ENCODE results near the gene OR13C5. TPM values are rescaled to one million over a fixed set of nuclear protein-coding genes. Genes with fewer than 3 reads are reported as not detected.
"Not testable (repeated sequence)": the region's sequence is repeated elsewhere in the genome, so short reads cannot be mapped to it uniquely, and the experiment has no call there.

The OR13C5 gene
- total RNA-seq, 1 experiment from 2014 or later: not detected

DNA sequence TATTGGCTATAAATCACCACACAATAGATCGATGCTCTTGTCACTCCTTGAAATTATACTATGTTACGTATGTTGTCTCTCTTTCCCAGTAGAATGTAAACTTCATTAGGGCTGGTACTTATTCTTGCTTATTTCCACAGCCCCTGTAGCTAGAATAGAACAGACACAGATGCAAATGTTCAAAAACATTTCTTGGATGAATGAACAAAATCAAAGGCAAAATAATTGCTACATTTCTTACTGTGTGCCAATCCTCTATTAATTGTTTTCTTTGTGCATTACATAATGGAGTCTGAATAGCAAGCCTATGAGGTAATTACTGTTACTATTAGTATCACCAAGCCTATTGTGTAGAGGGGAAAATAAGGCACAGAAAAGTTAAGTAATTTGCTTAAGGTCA is 6.9 kb upstream of the OR13C5 start:
- H2AFZ ChIP-seq (ENCODE audit: low read length): no peak overlapping the region
- no peaks in the 10 kb centered on the region for H3K4me1 ChIP-seq (ENCODE audit: insufficient read depth, low read length)
- H3K79me1 ChIP-seq (ENCODE audit: insufficient read depth, low read depth, low read length, poor library complexity, severe bottlenecking): no peaks in the 10 kb centered on the region
- H2BK20ac ChIP-seq (ENCODE audit: low read depth, low read length, poor library complexity, severe bottlenecking): no peak overlapping the region
- no peak overlapping the region for H3K27ac ChIP-seq (ENCODE audit: insufficient read length, low read depth, low read length)
- no peak overlapping the region for H3K4me2 ChIP-seq (ENCODE audit: insufficient read depth, insufficient read length, low read length)
- H3K36me3 Mint-ChIP-seq (ENCODE audit: insufficient read depth in 1 of 3, low read depth in 3 of 3): no peaks in the 10 kb centered on the region
- no peaks in the 10 kb centered on the region for H3K9me3 Mint-ChIP-seq
- no peaks in the 10 kb centered on the region for H3K23me2 ChIP-seq (ENCODE audit: insufficient read length, low read depth, low read length, poor library complexity, severe bottlenecking)
- H3K27me3 Mint-ChIP-seq (ENCODE audit: low read depth): peaks cover 3% of the 10 kb centered on the region; the same call in 1 of the 2 replicates
- H3K23ac ChIP-seq (ENCODE audit: insufficient read length, low read depth, low read length): no peak overlapping the region
- no peak overlapping the region for H4K5ac ChIP-seq (ENCODE audit: insufficient read length, low read depth, low read length)
- no peak overlapping the region for H2BK120ac ChIP-seq (ENCODE audit: low read depth, low read length, poor library complexity, severe bottlenecking)
- TF ChIP-seq, protein P1, sequence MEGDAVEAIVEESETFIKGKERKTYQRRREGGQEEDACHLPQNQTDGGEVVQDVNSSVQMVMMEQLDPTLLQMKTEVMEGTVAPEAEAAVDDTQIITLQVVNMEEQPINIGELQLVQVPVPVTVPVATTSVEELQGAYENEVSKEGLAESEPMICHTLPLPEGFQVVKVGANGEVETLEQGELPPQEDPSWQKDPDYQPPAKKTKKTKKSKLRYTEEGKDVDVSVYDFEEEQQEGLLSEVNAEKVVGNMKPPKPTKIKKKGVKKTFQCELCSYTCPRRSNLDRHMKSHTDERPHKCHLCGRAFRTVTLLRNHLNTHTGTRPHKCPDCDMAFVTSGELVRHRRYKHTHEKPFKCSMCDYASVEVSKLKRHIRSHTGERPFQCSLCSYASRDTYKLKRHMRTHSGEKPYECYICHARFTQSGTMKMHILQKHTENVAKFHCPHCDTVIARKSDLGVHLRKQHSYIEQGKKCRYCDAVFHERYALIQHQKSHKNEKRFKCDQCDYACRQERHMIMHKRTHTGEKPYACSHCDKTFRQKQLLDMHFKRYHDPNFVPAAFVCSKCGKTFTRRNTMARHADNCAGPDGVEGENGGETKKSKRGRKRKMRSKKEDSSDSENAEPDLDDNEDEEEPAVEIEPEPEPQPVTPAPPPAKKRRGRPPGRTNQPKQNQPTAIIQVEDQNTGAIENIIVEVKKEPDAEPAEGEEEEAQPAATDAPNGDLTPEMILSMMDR (conservative IDR thresholded peaks at IDR 0.05): no peak
- no peaks in the 10 kb centered on the region for H3K9me3 ChIP-seq (ENCODE audit: control insufficient read depth, low read depth, low read length)
- H2BK15ac ChIP-seq (ENCODE audit: low read depth, low read length): no peak overlapping the region
- no peak overlapping the region for H3T11ph ChIP-seq (ENCODE audit: low read length)
- H3K18ac ChIP-seq (ENCODE audit: insufficient read length, low read depth, low read length): no peak overlapping the region
- H3K27ac Mint-ChIP-seq: no peak overlapping the region
- no peak overlapping the region for H3K56ac ChIP-seq (ENCODE audit: insufficient read length, low read depth, low read length)
- no peaks in the 10 kb centered on the region for H3K4me1 Mint-ChIP-seq
- no CpG with 5 or more reads among the region's 2 CpGs for WGBS (ENCODE audit: extremely low coverage, insufficient read length, low lambda C conversion rate)
- no peak overlapping the region for H3K9ac ChIP-seq (ENCODE audit: extremely low read depth, insufficient read length, low read length)
- H4K91ac ChIP-seq (ENCODE audit: insufficient read length, low read depth, low read length): no peak overlapping the region
- H3K79me2 ChIP-seq (ENCODE audit: insufficient read depth, low read length): no peaks in the 10 kb centered on the region
- no peaks in the 10 kb centered on the region for H3K27me3 ChIP-seq (ENCODE audit: insufficient read depth, low read length)
- no peak overlapping the region for H3K4ac ChIP-seq (ENCODE audit: low read depth, low read length)
- H4K20me1 ChIP-seq (ENCODE audit: control insufficient read depth, insufficient read depth, insufficient read length): no peaks in the 10 kb centered on the region
- H2BK5ac ChIP-seq (ENCODE audit: insufficient read length, low read length): no peak overlapping the region
- H3K14ac ChIP-seq (ENCODE audit: insufficient read depth, low read length): no peak overlapping the region
- H2BK12ac ChIP-seq (ENCODE audit: insufficient read length, low read depth, low read length): no peak overlapping the region
- no peak for DNase-seq
- H2AK5ac ChIP-seq (ENCODE audit: insufficient read length, low read length): no peak overlapping the region
- H3K4me3 Mint-ChIP-seq: no peak overlapping the region
- no peak overlapping the region for H4K8ac ChIP-seq (replicated peaks; ENCODE audit: insufficient read length, low read depth, low read length)

DNA sequence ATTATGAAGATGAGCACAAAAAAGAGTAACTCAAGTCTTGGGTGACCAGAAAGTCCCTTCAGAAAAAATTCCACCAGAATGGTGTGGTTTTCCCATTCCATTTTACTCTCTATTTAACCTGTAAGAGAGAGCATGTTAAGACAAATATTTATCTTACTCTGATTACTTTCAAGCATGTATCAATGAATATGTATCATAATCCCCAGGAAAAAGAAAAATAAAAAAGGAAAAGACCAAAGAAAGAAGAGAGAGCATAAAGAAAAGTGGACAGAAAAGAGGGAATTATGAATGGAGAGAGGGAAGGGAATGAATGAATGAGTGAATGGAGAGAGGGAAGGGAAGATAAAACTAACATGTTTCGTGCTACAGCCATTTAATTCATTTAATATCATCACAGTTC is 6.3 kb upstream of the OR13C5 start, which contains the start of gene OR13C2:
Gene OR13C2 (minus strand): TSS at position 101 of the 400 bp plus-strand sequence. CDS start 0 bp downstream, at position 101.
- H4K91ac ChIP-seq (ENCODE audit: insufficient read length, low read depth, low read length); H4K20me1 ChIP-seq (ENCODE audit: control insufficient read depth, insufficient read depth, insufficient read length); H2AK5ac ChIP-seq (ENCODE audit: insufficient read length, low read length); H3K9me3 ChIP-seq (ENCODE audit: control insufficient read depth, low read depth, low read length); H2BK20ac ChIP-seq (ENCODE audit: low read depth, low read length, poor library complexity, severe bottlenecking); H3K4me1 Mint-ChIP-seq; H3K27me3 ChIP-seq (ENCODE audit: insufficient read depth, low read length); H3T11ph ChIP-seq (ENCODE audit: low read length); H3K4me3 Mint-ChIP-seq; H3K14ac ChIP-seq (ENCODE audit: insufficient read depth, low read length); H3K27ac Mint-ChIP-seq; H3K23me2 ChIP-seq (ENCODE audit: insufficient read length, low read depth, low read length, poor library complexity, severe bottlenecking); H2BK120ac ChIP-seq (ENCODE audit: low read depth, low read length, poor library complexity, severe bottlenecking); H2BK12ac ChIP-seq (ENCODE audit: insufficient read length, low read depth, low read length); H3K9ac ChIP-seq (ENCODE audit: extremely low read depth, insufficient read length, low read length); H3K4me2 ChIP-seq (ENCODE audit: insufficient read depth, insufficient read length, low read length); H4K5ac ChIP-seq (ENCODE audit: insufficient read length, low read depth, low read length); H3K56ac ChIP-seq (ENCODE audit: insufficient read length, low read depth, low read length); H2BK15ac ChIP-seq (ENCODE audit: low read depth, low read length); H3K4me1 ChIP-seq (ENCODE audit: insufficient read depth, low read length); DNase-seq; H3K18ac ChIP-seq (ENCODE audit: insufficient read length, low read depth, low read length); H4K8ac ChIP-seq (replicated peaks; ENCODE audit: insufficient read length, low read depth, low read length); H3K9me3 Mint-ChIP-seq; H2AFZ ChIP-seq (ENCODE audit: low read length); H3K27me3 Mint-ChIP-seq (ENCODE audit: low read depth); H3K79me2 ChIP-seq (ENCODE audit: insufficient read depth, low read length); H3K4ac ChIP-seq (ENCODE audit: low read depth, low read length); H3K27ac ChIP-seq (ENCODE audit: insufficient read length, low read depth, low read length); H3K36me3 Mint-ChIP-seq (ENCODE audit: insufficient read depth in 1 of 3, low read depth in 3 of 3); H2BK5ac ChIP-seq (ENCODE audit: insufficient read length, low read length); H3K23ac ChIP-seq (ENCODE audit: insufficient read length, low read depth, low read length); H3K79me1 ChIP-seq (ENCODE audit: insufficient read depth, low read depth, low read length, poor library complexity, severe bottlenecking): not testable (repeated sequence)
- no CpG with 5 or more reads among the region's 1 CpG for WGBS (ENCODE audit: extremely low coverage, insufficient read length, low lambda C conversion rate)

Data from H9 (cell line).